Gastroesophageal sphincter (tissue), 4 donors: ENCODE data around the gene LRRFIP1. TPM values are rescaled to one million over a fixed set of nuclear protein-coding genes. Genes with fewer than 3 reads are reported as not detected.

Source experiments
- ATAC-seq: fragments of 150-250 bp; one replicate; pipeline ENCODE4 v1.9.1; 2016; ENCODE audit warnings: mild to moderate bottlenecking, moderate library complexity
- H3K27ac ChIP-seq, 4 donors: fragments of 200-600 bp; sonication (generic) in 3 of 4; 1 replicate in 3 of 4; 2 replicates in 1 of 4; pipeline ENCODE4 v1.5.1; 2016 to 2019
- H3K27me3 ChIP-seq: fragments of 200-600 bp; sonication (generic); one replicate; pipeline ENCODE4 v1.5.1; 2019
- H3K36me3 ChIP-seq, 2 donors: fragments of 200-600 bp; sonication (generic); one replicate each; pipeline ENCODE4 v1.5.1; 2019; ENCODE audit warnings: control low read depth in 1 of 2
- H3K4me1 ChIP-seq, 3 donors: fragments of 200-600 bp; sonication (generic); 1 replicate in 2 of 3; 2 replicates in 1 of 3; pipeline ENCODE4 v1.5.1; 2016 to 2019; ENCODE audit warnings: control low read depth in 2 of 3
- H3K4me3 ChIP-seq, 2 donors: fragments of 200-600 bp; sonication (generic); one replicate each; pipeline ENCODE4 v1.5.1; 2019; ENCODE audit warnings: mild to moderate bottlenecking in 1 of 2, moderate library complexity in 1 of 2
- H3K9me3 ChIP-seq, 3 donors: fragments of 200-600 bp; sonication (generic); one replicate each; pipeline ENCODE4 v1.5.1; 2017 to 2019; ENCODE audit warnings: control low read depth in 2 of 3
- CTCF ChIP-seq, 4 experiments: fragments of 200-600 bp in 2 of 4; fragments of 450-650 bp in 2 of 4; sonication (generic) in 1 of 4; IDR thresholded peaks; one replicate each; pipeline ENCODE4 v1.5.1; 2017 to 2019; ENCODE audit warnings: antibody characterized with exemption in 4 of 4, mild to moderate bottlenecking in 2 of 4, moderate library complexity in 2 of 4
- EP300 ChIP-seq: sonication (generic); formaldehyde crosslinking; IDR thresholded peaks from one replicate; pipeline ENCODE4 v1.6.1; 2017; ENCODE audit warnings: antibody characterized with exemption, mild to moderate bottlenecking
- POLR2A ChIP-seq, 2 donors: fragments of 450-650 bp; IDR thresholded peaks; one replicate each; pipeline ENCODE4 v1.6.1; 2017; ENCODE audit warnings: antibody characterized with exemption in 2 of 2, mild to moderate bottlenecking in 2 of 2, moderate library complexity in 1 of 2
- POLR2AphosphoS5 ChIP-seq: sonication (generic); formaldehyde crosslinking; IDR thresholded peaks from one replicate; pipeline ENCODE4 v1.6.1; 2017; ENCODE audit warnings: antibody characterized with exemption
- WGBS, 2 donors: methylation state at CpG; one replicate each; pipeline ENCODE4 v1.1.5; 2018; ENCODE audit warnings: low coverage in 1 of 2; 5-methylcytosine and 5-hydroxymethylcytosine counted together
- total RNA-seq, 4 donors: library from RNA; depleted of rRNA; stranded (reverse); fragments of >200 nt; gene quantifications; one replicate each; pipeline ENCODE4 v1.1.0, GENCODE V29; 2016

Gene LRRFIP1
- total RNA-seq, 4 donors from 2014 or later = 164 to 225 (median 179) TPM

DNA sequence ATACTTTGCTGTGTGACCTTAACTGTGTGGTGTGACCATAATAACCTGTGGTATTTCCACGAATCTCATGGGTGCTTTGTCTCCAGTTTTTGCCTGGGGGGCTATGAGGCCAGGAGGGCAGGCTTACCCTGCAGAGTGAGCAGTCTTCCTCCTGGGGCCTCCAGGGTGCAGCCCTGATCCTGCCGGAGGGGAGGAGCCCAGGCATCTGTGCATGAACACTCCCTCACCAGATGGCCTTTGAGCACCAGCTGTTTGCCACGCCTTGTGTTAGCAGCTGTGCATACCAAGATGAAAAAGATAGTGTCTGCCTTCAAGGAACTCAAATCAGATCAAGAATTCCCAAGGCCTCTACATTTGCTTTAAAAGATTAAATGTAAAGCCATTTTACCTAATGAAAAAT is 96.2 kb downstream of the LRRFIP1 start:
- Histone ChIP-seq H3K9me3 (no peaks in the 10 kb centered on the region), H3K4me3 (no peak overlapping the region), H3K27ac (peak overlapping the region in 3 of 4 donors; percentile 9 to 50 (median 34)), H3K4me1 (peaks cover 0 to 88% (median 11%) of the 10 kb centered on the region in 3 donors), H3K36me3 (peaks cover 0 to 3% of the 10 kb centered on the region in 2 donors), H3K27me3 (no peaks in the 10 kb centered on the region)
- no peak for TF ChIP-seq POLR2A (IDR thresholded peaks at IDR 0.05)
- no peak for TF ChIP-seq EP300
- TF ChIP-seq POLR2AphosphoS5 = no peak
- no peak for TF ChIP-seq CTCF (IDR thresholded peaks at IDR 0.05)
- no peak for ATAC-seq
- 68 to 83% methylated on average over 1 to 3 of the region's 3 CpGs for WGBS, 2 donors

DNA sequence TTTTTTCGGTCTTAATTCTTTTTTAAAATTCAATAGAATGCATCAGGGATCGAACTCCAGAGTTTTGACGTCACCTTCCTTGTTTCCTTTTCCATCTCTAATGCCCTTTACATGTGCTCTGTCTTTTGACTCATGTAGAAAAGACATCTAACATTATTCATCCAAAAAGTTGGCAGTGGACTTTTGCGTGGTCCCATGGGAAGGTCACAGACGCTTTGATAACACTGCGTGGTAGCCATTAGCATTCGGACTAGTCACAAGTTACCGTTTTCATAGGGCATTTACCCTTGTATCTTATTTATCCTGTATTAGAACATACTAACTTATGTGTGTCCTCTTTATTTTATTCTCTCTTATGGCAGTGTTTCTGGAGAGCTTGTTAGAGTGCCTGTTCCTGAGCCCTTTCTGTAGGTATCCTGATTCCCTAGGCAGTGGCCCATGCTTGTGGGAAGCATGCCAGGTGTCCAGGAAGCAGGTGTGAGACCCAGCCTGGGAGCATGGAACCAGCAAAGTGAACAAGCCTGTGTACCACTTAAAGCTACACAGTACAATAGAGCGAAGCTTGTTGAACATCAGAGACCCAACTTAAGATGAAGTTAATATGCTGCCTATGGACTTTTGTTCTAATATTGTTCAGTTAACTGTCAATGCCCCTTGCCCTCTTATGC is 97.6 kb downstream of the LRRFIP1 start:
- 73 to 77% methylated on average over 8 to 9 of the region's 9 CpGs for WGBS, 2 donors
- peak overlapping the region in 3 of 4 donors; percentile 27 to 67 (median 65) for H3K27ac ChIP-seq

GRCh38 chr2:237725661-237726060 is 98.3 kb downstream of the LRRFIP1 start:
- no peaks in the 10 kb centered on the region for H3K9me3 ChIP-seq
- peak; percentile 67 for ATAC-seq
- peaks cover 0 to 3% of the 10 kb centered on the region in 2 donors for H3K36me3 ChIP-seq
- H3K4me3 ChIP-seq = no peak overlapping the region
- TF ChIP-seq POLR2AphosphoS5 = no peak
- no peak for TF ChIP-seq CTCF (IDR thresholded peaks at IDR 0.05)
- no peak for TF ChIP-seq POLR2A (IDR thresholded peaks at IDR 0.05)
- no peak for TF ChIP-seq EP300
- 43 to 71% methylated on average over 4 of the region's 4 CpGs for WGBS, 2 donors
- peak overlapping the region in 3 of 4 donors; percentile 27 to 67 (median 65) for H3K27ac ChIP-seq
- H3K27me3 ChIP-seq = no peaks in the 10 kb centered on the region
- peaks cover 0 to 100% (median 19%) of the 10 kb centered on the region in 3 donors for H3K4me1 ChIP-seq

More for the DNA sequence above, 97.6 kb downstream of the LRRFIP1 start:
- no peak for TF ChIP-seq EP300
- no peak for TF ChIP-seq CTCF (IDR thresholded peaks at IDR 0.05)
- TF ChIP-seq POLR2A (IDR thresholded peaks at IDR 0.05) = no peak
- H3K4me1 ChIP-seq = peaks cover 0 to 93% (median 15%) of the 10 kb centered on the region in 3 donors
- H3K36me3 ChIP-seq = peaks cover 0 to 3% of the 10 kb centered on the region in 2 donors
- H3K27me3 ChIP-seq = no peaks in the 10 kb centered on the region
- no peak for ATAC-seq
- no peaks in the 10 kb centered on the region for H3K9me3 ChIP-seq
- H3K4me3 ChIP-seq = no peak overlapping the region

- Histone ChIP-seq H3K36me3 (peaks cover 0 to 3% of the 10 kb centered on the region in 2 donors), H3K4me3 (no peak overlapping the region), H3K4me1 (peaks cover 0 to 100% (median 19%) of the 10 kb centered on the region in 3 donors), H3K27me3 (no peaks in the 10 kb centered on the region), H3K27ac (peak overlapping the region; percentile 27 to 67 (median 46)), H3K9me3 (no peaks in the 10 kb centered on the region)
- WGBS, 2 donors = 10 to 13% methylated on average over 7 of the region's 7 CpGs
- peak; percentile 15 for TF ChIP-seq POLR2AphosphoS5
- no peak for TF ChIP-seq POLR2A (IDR thresholded peaks at IDR 0.05)
- no peak for TF ChIP-seq EP300
- no peak for TF ChIP-seq CTCF (IDR thresholded peaks at IDR 0.05)
- peak; percentile 31 for ATAC-seq
Observed at GRCh38 chr2:237726401-237726830, 99.0 kb downstream of the LRRFIP1 start.

DNA sequence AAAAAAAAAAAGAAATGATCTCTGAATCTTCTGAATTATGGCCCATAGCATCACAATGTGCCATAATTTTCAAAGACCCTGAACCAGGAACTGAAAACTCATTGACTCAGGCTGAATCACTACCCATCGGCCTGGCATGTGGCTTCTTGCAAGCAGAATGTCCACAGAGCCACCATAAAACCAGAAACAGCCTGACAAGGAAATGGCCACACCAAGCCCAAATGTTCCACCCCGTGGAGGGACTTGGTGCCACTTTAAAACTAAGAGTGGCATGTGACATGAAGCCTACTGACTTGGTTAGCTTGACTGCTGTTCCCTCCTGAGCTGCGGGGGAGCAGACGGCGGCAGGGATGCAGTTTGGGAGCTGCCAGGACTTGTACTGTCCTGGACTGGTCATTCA is 100.0 kb downstream of the LRRFIP1 start:
- peak overlapping the region in 2 of 4 donors; percentile 65 to 67 for H3K27ac ChIP-seq
- no peak for ATAC-seq
- WGBS, 2 donors = 79% methylated on average over 5 of the region's 5 CpGs; no CpG with 5 or more reads in 1 of the 2 donors

More for the DNA sequence above, 100.0 kb downstream of the LRRFIP1 start:
- Histone ChIP-seq H3K36me3 (no peaks in the 10 kb centered on the region), H3K27me3 (no peaks in the 10 kb centered on the region), H3K4me1 (peaks cover 0 to 100% (median 27%) of the 10 kb centered on the region in 3 donors), H3K4me3 (no peak overlapping the region), H3K9me3 (no peaks in the 10 kb centered on the region)
- TF ChIP-seq CTCF (IDR thresholded peaks at IDR 0.05) (no peak), POLR2A (IDR thresholded peaks at IDR 0.05) (no peak), POLR2AphosphoS5 (no peak), EP300 (no peak)
